HG02623 (cell line): ENCODE results near the gene CD5L.

Experiments
- ATAC-seq: cut with Tn5 transposase; IDR thresholded peaks from one replicate; pipeline ENCODE4 v1.9.1; 2021; ENCODE audit warnings: moderate library complexity; ENCODE audit not compliant: unreplicated experiment

Gene CD5L

DNA sequence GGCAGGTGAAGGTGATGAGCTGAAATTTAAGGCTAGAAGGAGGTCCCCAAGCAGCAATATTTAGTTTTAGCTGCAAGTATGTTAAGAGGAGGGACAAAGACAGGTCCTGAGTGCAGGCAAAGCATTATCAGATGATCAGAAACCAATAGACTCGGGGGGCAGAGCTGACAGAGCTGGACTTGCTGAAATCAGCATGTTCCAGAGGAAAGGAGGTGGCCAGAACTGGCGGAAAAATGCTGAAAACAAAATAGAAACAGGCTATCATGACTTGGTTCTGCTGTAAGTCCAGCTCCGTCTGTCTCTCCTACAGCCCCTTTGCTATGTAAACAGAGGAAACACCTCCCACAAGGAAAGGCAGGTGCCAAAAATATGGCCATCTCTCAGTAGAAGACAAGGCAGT lies at the start of gene CD5L:
TSS of gene CD5L (minus strand) at position 101 of the 400 bp plus-strand sequence. CDS start 107 bp downstream, outside the sequence.
- ATAC-seq: no peak

DNA sequence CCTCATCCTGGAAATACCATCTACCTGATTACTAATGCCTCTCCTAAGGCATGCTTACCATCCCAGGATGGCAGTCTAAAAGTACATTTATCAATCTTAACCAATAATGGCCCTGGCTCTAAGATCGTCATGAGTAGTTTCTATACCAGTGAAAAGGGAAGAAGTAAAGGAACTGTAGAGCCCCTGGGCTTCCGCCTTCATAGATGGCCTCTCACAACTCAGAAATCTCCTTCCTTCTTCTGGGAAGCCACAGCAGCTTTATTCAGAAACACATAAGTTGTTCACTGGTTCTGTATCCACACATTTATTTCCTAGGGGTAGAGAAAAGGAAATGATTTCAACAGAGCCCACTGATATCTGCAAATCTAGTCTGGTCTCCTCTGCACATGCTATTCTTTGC lies 41.0 kb upstream of the CD5L start:
- ATAC-seq: no peak

DNA sequence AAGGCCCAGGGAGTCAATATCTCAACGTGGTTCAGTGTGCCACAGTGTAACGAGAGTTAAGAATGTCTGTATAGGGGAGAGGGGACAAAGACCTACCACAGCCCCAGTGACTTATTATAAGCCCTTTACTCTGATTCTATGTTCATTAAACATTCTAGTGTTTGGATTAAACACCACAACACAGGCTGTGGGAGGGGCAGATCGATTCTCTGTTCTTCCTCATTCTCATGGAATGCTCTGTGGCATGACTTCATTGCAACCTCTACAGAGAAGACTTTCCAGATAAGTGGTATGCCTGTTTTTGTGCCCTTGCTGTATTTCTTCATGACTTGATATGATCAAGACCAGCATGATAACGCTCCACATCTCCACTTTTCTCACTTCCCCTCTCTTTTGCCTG lies 39.0 kb upstream of the CD5L start:
- ATAC-seq: no peak

DNA sequence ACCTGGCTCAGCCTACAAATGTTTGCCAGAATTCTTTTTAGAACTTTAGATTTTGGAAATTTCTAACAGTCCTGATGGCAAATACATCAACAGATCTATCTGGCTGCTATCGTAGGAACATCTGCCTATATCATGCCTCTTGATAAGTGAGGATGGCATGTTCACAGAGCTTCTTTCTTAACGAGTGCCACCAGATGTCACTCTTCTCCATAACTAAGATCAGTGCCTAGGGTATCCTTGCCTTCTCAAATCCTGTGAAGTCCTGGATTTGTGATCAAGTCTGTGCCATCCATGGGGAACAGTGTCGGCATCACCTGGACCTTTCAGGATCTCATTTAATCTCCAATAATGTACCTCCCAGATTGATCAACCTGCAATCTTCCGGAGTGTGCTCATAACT lies 36.5 kb upstream of the CD5L start:
- no peak for ATAC-seq

DNA sequence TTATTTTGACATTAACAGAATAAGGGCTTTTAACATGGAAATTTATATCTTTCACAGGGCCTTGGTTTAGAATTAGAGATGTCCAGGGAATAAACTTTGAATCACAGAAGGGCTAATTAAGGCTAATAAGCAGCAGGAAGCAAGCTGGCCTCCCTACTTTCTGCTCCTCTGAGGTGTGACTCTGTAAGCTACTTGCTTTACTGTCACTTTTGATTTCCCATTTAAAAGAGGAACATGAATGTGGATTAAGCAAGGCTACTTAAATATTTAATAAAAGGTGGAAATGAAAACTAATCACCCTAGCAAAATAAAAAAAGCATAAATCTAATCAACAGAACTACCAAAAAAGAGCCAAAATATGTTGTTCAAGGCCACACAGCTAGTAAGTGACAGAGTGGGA lies 28.9 kb upstream of the CD5L start:
- no peak for ATAC-seq

DNA sequence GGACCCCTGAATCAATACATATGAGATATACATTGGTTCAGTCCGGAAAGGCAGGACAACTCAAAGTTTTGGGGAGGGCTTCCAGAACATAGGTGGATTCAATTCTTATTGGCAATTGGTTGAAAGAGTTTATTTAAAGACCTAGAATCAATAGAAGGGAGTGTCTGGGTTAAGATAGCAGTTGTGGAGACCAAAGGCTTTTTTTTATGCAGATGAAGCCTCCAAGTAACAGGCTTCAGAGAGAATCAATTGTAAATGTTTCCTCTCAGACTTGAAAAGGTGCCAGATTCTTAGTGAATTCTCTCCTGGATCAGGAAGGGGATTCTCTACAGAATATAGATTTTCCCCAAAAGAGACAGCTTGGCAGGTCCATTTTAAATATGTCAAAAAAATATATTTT lies 27.0 kb upstream of the CD5L start:
- no peak for ATAC-seq

DNA sequence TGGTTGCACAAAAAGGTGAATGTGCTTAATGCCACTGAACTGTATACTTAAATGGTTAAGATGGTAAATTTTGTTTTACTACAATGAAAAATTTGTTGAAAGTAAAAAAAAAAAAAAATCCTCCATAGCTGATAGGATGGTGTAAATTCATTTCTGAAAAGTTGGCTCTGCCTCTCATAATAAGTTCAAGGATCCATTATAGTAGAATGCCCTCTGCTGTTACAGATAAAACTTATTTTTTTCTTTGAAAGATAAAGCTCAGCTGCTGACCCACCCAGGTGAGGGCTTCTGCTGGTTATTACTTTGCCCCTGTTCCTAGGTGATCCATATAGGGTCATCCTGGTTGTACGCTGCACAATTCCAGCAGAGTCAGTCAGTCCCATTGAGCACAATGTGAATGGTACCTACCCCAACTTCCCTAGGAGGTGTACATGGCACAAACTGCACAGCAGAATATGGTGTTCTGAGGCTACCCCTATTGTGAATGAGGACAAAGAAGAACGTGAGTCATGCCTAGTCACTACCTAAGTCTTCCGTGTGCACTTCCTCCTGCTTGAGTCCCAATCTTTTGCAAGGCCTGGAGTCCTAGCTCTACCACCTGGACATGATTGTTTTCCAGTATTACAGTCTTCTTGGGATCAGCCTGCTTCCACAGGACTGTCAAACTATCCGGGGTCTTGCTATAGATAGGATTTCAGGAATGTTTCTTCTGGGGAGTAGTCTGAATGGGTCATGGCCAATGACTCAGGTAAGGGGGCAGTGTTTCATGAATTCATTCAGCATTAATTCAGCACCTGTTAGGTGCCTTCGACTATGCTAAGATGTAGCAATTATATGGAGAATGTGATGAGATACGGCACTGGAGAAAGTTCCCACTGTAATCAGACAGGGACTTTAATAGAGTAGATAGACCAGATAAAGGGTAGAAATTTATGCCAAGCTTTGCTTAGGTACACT lies 20.8 kb upstream of the CD5L start:
- no peak for ATAC-seq

DNA sequence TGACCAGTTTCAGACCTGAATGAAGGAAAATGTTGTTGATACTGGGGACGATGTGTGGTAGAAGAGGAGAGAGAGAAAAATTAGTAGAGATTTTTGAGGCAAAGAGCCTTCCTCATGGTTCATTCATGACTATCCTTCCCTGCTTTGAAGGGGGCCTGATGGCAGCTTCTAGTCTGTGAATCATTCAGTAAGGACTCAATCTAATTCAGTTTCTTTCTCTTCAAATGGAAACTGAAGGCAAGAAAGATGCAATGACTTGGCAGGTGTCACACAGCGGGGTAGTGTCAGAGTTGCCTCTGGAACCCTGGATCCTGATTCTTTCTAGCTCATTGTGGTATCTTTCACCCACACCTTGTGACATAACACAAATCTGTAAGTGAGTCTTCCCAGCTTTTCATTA lies 14.9 kb upstream of the CD5L start:
- ATAC-seq: no peak

DNA sequence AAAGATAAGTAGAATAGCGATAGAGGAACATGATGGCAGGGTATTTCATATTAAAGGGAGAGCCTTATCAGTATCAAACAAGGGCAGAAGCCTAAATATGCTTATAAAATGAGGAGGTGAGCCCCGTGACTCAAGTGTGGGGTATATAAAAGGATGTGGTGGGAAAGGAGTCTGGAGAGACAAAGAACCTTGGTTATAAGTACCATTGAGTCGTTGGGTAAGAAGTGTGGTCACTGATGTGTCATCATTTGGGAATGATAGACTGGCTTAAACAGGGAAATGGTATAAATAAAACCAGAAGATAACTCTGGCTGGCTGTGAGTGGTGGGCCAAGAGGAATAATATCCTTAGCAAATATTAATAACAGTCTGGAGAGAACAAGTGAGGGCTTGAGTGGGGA lies 10.9 kb upstream of the CD5L start:
- no peak for ATAC-seq

DNA sequence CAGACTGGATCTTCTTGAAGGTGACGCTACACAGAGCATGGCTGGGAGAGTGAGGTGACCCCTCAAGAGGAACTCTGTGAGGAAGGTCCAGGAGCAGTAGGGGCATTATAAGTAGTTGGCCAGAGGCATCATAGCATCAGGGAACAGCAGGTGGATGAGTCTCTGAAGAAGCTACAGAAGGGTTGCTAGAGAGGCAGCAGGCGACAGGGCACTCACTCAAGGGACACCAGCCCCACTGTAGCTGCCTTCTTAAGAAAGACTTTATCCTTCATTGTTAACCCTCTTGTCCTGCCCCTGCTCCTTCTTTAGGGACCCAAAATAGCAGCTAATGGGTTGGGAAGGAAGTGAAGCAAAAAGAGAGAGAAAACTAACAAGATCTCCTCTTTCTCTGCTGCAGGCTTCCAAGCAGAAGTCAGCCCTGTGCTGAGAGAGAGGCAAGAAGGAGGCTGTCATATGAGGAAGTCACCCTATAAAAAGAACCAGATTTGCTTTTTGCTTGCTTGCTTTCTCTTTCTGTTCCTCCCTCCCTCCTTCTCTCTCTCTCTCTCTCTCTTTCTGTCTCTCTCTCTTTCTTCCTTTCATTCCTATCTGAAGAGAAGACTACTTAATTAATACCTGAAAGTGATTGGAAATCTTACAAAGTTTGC lies 7.7 kb upstream of the CD5L start:
- peak; percentile 71 for ATAC-seq

DNA sequence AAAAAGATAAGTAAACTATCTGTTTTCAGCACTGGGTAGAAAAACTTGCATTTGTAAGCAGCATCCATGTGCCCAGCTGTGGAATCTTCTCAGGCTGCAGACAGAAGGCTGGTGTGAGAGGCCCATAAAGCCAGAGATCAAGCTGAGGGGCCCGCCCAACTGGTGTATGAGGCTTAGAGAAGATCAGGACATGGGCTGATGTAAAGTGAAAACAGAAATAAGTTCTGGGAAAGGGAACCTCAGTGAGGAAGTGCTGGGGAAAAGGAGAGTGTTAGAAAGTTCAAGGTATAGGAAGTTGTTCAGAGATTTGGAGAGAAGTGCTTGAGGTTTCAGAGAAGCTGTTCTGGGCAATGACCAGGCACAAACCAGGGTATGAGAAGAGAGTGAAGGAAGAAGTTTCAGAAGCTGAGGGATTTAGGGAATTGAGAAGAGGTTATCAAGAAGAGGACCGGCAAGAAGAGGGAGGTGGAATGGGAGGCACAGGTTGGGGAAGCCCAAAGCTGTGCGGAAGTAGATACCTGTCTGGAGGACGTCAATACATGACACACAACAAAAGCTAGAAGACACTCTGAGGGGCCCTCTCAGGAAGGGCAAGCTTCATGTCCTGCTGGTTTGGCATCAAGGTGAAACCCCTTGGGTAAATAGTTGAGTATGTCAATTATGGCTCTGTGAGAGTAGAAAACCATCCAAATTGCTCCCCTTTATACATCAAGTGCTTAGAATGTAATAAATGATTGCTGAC lies 2.7 kb upstream of the CD5L start:
- ATAC-seq: no peak

DNA sequence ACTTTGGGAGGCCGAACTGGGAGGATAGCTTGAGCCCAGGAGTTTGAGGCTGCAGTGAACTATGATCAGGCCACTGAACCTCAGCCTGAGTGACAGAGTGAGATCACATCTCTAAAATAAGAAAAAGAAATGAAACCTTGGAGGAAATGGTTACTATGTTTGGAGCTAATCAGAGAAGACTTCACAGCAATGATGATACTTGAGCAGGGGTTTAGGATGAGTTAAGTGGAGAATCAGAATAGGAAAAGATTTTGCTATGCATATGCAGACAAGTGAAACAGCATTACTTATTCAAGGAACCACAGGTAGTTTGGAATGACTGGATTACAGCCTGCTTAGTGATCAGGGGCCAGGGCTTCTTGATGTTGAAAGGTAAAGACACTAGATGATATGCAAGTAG lies 1.3 kb upstream of the CD5L start:
- peak; percentile 47 for ATAC-seq

DNA sequence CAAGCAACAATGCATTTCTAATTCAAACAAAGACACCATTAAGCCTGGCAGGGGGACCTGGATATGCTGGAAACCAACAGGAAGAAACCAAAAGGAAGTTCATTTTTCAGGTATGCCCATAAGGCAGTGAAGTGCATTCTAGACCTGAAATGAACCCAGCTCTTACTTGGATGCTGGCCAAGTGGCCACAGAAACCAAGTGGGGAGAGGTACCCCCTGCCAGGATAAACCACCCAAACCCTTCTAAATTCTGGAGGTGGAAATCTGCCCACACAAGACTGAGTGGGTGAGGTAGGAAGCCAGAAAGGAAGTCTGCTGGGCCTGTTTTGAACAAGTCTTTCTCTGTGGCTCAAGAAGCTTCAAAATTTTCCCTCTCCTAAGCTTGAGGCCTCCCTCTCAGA lies 2.6 kb downstream of the CD5L start:
- no peak for ATAC-seq

DNA sequence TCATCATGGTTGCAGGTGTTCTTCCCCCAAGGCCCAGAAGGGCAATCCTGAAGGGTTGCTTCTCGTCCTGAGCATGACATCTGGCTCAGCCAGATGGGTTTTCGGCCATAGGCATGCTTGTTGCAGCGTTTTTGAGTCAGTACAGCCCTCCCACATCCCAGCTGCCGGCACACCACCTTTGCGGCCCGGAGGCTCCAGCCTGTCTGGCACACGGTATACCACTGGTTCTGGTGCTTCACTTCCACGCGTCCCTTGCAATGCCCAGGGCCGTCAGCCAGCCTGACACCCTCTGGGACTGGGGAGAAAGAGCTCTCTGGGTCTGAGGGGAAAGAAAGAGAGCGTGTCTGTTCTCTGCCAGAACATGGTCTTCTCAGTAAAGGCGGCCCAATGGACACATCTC lies 7.2 kb downstream of the CD5L start:
- ATAC-seq: no peak

DNA sequence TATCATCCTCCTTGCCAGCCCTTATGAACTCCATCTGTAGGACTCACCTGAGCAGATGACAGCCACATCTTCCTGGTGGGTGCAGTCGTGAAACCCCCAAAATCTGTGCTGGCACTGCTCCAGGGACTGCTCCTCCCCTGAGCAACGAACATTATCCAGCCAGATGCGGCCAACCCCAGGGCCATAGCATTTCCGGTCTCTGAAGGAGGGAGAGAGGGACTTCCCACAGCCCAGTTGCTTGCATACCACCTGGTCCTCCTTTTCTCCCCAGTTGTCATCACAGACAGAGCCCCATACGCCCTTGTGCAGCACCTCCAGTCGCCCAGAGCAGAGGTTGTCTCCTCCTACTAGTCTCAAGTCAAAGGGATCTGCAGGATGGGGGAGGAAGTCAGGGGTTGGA lies 8.5 kb downstream of the CD5L start:
- ATAC-seq: no peak

DNA sequence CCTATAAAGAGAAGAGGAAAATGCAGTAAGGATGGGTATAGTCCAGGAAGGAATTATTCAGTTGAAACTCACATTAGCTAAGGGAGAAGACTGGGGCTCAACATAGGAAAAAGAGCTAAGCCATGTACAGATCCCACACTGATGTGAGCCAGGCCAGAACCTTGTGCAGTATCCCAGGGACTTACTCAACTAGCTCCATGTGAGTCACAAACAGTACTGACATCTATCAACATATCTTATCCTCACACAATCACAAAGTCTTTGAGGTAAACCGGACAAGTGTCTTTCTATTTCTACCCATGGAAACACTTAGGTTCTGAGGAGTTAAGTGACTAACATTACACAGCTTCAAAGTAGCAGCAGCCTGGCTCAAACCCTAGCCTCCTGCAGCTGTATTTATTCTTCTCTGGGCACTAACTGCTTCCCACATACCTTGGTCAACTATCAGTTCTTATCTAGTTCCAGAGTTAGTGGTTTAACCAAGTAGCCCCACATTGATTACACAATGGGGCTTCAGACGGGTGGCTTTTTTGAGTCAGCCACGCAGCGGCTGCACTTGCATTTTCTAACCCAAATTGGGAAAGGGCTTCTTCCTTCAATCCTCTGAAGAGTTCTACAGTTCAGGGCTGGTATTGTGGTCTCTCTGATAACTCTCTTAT lies 9.5 kb downstream of the CD5L start:
- ATAC-seq: no peak

DNA sequence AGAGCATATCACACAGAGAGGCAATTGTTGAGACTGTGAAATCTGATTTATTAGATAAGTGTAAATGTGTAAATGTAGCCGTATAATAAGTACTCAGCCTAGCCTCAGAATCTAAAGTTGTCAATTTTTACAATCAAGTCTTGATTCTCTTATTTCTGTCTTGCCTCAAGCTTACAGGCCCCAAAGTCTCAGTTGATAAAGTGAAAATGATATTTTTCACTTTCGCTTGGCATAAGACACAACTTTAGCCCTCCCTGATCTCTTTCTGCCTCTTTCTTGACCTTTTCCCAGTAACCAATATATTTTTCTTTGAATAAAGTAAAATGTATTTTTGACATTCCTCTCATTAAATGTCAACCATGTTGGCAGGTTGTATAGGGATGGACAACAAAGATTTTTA lies 10.7 kb downstream of the CD5L start:
- ATAC-seq: no peak

DNA sequence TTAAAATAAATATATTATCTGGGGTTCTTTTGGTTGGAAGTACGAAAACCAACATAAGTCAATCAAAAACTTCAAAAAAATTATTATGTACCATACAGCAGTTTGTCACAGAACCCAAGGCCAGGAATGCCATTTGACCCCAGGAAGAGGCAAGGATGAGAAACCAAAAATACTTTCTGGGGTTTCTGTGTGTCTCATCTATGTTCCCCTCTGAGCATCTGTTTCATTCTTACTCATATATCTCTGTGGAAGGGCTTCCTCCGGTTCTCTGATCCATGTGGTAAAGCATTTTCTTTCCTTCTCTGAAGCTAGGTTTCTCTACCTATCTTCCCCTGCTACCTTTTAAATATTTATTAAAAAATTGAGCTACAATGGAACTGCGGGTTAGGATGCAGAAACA lies 11.9 kb downstream of the CD5L start:
- ATAC-seq: no peak

DNA sequence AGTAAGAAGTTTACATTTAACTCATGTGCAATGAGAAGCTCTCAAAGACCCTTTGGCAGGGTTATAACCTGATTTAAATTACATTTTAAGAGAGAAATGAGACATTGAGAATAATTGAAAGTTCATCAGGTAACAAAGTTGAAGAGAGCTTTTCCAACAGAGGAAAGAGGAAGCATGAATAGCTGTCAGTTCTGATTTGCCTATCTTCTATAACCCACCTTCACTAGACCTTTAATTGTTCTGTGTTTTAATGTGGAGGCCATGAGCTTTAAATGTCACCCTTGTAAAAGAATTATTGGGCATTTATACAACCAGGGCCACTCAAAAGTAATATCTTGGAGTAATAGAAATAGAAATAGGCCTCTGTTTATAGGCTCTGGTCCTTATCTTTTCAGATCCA lies 12.4 kb downstream of the CD5L start:
- ATAC-seq: no peak

DNA sequence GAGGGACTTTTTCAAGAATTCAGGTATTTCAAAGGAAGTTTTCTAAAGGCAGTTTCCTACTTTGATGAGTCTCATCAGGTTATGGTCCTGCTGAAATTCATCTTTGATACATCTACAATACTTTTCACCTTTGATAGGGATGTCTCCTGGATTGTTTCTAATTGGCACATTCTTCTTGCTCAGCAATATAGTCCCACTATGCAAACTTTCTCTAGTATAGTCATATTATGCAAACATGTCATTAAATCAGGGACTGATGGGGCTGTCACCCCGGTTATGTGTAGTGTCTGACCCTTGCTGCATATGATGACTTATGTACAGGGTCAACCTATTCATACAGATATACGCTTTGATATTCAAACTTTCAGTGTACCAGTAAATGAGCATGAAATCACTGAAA lies 21.3 kb downstream of the CD5L start:
- no peak for ATAC-seq

DNA sequence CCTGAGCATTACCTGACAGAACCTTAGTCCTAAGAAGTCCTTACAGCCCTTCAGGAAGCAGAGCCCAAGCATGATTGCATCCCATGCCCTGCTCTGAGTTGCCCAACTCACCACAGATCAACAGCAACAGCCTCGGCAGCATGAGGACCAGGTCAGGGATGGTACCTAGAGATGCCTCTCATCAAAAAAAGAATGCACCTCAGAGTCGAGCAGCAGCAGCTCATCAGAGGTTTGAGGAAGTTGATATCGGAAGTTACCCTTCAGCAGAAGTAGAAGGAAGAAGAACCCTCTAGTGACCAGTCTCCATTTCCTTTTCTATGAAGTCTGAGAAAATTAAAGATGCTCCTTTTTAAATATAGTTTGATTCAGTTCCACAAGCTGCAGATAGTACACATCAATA lies 21.7 kb downstream of the CD5L start, which contains the start of gene FCRL1:
TSS of gene FCRL1 (minus strand) at position 225 of the 400 bp plus-strand sequence. CDS start at position 142, 83 bp downstream.
- no peak for ATAC-seq
